Ramos (cell line): ENCODE data around the gene IGF2R.
"Not testable (repeated sequence)": the region's sequence is repeated elsewhere in the genome, so short reads cannot be mapped to it uniquely, and the experiment has no call there.

ENCODE experiments used
- in situ Hi-C: fragments of 300-500 bp; cut with MboI; formaldehyde crosslinking; loops from one replicate; pipeline ENCODE4 v1.14.3; 2022; ENCODE audit warnings: low sequenced_read_pairs; ENCODE audit not compliant: unreplicated experiment

Gene IGF2R

GRCh38 chr6:159948199-159948598 lies 20.7 kb upstream of the IGF2R start:
- in situ Hi-C loops, result no loop called here

GRCh38 chr6:159951772-159952171 lies 17.1 kb upstream of the IGF2R start:
- in situ Hi-C loops, result no loop called here

GRCh38 chr6:159952289-159953005 lies 16.4 kb upstream of the IGF2R start:
- in situ Hi-C loops, result no loop called here

DNA sequence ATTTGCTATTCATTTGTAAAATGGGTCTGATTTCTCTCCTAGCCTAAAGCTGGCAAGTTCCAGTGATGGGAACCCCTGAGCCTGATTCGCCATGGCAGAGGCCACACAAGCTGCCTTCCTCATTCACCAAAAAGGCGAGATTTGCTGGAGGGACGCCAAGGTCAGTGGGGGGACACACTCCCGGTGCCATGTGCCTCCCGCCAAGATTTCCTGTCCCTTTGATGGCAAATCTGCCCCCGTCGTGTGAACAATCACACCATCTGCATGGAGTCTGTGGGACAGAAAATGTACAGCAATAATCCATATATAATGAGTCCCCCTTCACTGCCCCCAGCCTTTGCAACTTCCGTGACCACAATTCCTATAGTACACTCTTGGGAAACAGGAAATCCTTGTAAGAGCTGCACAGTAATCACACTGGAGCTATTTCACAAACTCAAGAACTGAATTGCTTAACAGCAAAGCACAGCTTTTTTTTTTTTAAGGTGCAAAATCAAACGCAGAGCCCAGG lies 15.7 kb upstream of the IGF2R start:
- in situ Hi-C loops, result no loop called here

DNA sequence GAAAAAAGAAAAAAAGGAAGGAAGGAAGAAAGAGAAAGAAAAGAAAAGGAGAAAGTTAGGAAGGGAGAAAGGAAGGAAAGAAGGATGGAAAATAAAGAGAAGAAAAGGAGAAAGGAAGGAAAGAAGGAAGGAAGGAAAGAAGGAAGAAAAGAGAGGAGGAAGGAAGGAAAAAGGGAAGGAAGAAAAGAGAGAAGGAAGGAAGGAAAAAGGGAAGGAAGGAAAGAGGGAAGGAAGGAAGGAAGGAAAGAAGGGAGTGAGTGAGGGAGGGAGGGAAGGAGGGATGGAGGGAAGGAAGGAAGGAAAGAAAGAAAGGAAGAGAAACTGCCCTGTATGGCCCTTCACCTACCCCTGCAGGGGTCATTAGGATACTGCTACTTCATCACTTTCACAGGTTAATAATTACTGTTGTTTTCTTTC lies 12.9 kb upstream of the IGF2R start:
- in situ Hi-C loops, result no loop called here

- in situ Hi-C loops, result no loop called here
Observed at GRCh38 chr6:159957071-159957673, 11.7 kb upstream of the IGF2R start.

- in situ Hi-C loops, result no loop called here
Observed at GRCh38 chr6:159959165-159959975, 9.5 kb upstream of the IGF2R start.

GRCh38 chr6:159959976-159960384 lies 8.9 kb upstream of the IGF2R start:
- in situ Hi-C loops, result no loop called here

- in situ Hi-C loops, result no loop called here
Observed at GRCh38 chr6:159960485-159960884, 8.4 kb upstream of the IGF2R start.

DNA sequence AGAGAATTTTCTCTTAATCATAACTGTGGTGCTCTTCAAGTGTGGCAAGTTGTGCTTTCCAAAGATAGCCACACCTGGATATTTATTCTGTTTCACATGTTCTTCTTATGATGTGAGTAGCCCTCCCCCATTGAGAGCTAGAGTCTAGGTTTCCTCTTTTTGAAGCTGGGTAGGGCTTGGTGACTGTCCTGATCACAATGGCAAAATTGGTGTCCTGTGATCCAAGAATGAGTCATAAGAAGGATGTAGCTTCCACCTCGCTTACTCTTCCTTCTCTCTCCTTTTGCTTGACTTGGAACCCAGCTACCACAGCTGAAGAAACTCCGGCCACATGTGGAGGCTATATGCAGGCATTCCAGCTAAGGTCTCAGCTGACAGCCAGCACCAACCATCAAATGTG lies 7.4 kb upstream of the IGF2R start:
- in situ Hi-C loops, result no loop called here

DNA sequence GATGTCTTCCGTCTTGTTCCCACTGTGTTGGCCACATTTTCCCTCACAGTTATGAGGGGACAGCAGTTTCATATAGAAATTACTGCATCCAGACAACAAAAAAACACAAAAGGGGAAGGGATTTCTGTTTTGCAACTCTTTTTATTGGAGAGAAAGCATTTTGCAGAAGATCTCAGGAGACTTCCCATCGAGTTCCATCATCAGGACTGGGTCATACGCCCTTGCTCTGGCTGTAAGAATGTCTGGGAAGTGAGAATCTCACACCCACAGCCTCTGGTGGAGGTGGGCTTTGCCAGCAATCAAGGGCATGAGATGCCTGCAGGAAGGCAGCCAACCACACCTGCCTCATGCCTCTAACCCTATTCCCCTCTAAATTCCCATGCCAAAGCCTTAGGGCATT lies 5.8 kb upstream of the IGF2R start:
- in situ Hi-C loops, result no loop called here

DNA sequence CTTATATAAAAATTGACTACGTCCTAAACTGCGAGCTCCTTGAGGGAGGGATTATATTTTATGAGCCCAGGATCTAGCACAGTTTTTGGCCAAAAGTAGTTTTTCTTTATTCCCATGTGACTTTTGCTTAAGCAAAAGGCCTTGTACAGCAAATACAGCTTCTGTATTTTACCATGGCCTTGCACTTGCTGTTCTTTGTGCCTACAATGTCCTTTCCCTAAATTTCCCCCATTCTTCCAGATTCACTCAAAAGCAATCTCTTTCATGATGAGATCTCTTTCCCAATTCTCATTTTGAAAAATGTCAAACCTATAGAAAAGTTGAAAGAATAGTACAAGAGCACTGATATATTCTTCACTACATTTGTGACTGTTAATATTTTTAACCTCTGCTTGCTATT lies 4.8 kb upstream of the IGF2R start:
- in situ Hi-C loops, result no loop called here

- in situ Hi-C loops, result no loop called here
Observed at GRCh38 chr6:159966339-159966738, 2.5 kb upstream of the IGF2R start.

DNA sequence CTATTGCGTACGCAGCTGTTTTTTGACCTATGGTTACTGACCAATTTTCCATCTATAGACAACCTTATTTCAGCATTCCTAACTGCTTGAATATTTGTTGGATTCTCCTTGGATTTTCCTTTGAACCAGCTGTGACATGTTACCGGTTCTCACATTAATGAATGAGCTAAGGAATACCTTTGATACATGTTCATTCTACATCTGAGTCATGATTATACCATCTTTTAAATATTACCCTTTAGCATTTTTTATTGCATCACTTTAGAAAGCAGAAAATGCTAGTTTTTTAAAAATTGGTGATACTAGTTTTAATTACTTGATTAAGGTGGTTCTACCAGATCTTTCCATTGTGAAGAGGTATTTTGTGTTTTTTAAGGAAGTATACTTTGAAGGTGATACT lies 1.9 kb upstream of the IGF2R start:
- in situ Hi-C loops, result no loop called here

DNA sequence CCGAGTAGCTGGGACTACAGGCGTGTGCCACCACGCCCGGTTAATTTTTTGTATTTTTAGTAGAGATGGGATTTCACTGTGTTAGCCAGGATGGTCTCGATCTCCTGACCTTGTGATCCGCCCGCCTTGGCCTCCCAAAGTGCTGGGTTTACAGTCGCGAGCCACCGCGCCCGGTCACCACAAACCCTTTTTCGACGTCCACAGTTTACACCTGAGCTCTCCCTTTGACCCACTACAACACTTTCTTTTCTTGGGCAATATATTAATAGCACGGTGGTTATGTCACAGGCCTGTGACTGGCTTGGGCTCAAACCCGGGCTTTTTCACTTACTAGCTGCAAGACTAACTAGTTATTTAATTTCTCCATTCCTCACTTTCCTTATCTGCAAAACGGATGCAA lies 1.3 kb upstream of the IGF2R start:
- in situ Hi-C loops, result not testable (repeated sequence)

- in situ Hi-C loops, result no loop called here
Observed at GRCh38 chr6:159969204-159969912, 476 bp downstream of the IGF2R start.

GRCh38 chr6:159969921-159970320 lies 1.0 kb downstream of the IGF2R start:
- in situ Hi-C loops, result no loop called here

DNA sequence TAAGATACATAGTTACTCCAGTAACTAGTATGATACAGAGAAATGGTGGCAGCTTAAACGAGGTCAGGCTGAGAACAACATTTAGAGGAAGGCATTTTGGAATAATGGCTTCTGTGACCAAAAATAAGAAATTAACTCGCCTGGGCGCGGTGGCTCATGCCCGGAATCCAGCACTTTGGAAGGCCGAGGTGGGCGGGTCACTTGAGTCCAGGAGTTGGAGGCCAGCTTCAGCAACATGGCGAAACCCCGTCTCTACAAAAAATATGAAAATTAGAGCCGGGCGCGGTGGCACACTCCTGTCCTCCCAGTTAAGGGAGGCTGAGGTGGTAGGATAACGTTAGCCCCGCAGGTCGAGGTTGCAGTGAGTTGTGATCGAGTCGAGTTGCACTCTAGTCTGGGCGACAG lies 1.8 kb downstream of the IGF2R start:
- in situ Hi-C loops, result no loop called here

DNA sequence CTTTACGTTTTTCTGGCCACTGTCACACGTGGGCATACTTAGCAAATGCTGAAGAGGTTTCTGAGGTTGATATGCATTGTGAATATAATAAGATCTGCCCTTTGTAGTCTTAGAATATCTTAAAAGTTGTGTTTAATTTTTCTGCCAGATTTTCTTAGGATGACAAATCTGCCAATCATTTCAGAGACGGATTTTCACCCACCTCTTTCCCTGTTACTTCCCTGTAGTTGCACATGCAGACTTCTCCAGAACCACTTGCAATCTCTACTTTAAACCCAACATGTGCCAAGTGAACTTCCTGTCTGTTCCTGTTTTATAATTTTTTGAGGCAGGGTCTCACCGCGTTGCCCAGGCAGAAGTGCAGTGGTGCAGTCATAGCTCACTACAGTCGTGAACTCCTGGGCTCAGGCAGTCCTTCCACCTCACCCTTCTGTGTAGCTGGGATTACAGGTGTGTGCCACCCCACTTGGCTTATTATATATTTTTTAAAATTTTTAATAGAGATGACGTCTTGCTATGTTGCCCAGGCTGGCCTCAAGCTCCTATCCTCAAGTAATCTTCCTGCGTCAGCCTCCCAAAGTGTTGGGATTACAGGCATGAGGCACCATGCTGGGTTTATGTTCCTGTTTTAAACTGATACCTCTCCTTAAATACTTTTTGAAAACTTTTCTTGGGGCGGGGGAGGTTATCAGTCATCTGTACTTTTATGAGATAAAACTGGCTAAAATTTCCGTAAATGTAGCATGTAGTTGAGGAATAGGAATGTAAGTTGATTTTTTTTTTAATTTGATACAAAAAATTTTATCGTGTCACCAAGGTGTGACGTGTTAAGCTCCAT lies 2.7 kb downstream of the IGF2R start:
- in situ Hi-C loops, result no loop called here
